Endothelial cell of umbilical vein (primary cell): ENCODE data around the gene DEPDC1B. TPM values are rescaled to one million over a fixed set of nuclear protein-coding genes. Genes with fewer than 3 reads are reported as not detected.

Source experiments
- BruUV-seq: library from RNA; stranded (reverse); fragments of 400-500 nt; replicated peaks from 2 replicates; lab custom pipeline; 2021; lab: Mats Ljungman, UMichigan
- CTCF ChIA-PET: fragments of 300-600, 350-600 bp; sonication (Branson Sonifier 250); formaldehyde crosslinking; loops from one replicate; lab custom pipeline; 2021; ENCODE audit warnings: antibody characterized with exemption, inconsistent platforms; lab: Charles Lee
- POLR2A ChIA-PET: fragments of 300-600, 350-600 bp; sonication (Branson Sonifier 250); formaldehyde crosslinking; loops from one replicate; lab custom pipeline; 2021; ENCODE audit warnings: antibody characterized with exemption, inconsistent platforms; lab: Charles Lee
- DNase-seq: peaks from one replicate; pipeline ENCODE4 v3.0.0-alpha.2; 2011; ENCODE audit warnings: low read depth, low spot score
- FAIRE-seq: peaks from 2 replicates; lab custom pipeline; 2011; peaks lifted over from hg19 to GRCh38; lab: Jason Lieb, UNC
- H2AFZ ChIP-seq: 2 replicates; pipeline ENCODE4 v1.6.0; 2012; ENCODE audit warnings: low read depth, low read length, control low read depth, inconsistent platforms
- H3K27ac ChIP-seq: 2 replicates; pipeline ENCODE4 v1.5.1; 2011; ENCODE audit warnings: low read depth, mild to moderate bottlenecking, control low read depth, low read length, moderate library complexity; ENCODE audit not compliant: insufficient read depth
- H3K27me3 ChIP-seq, 2 experiments: 2 replicates each; pipeline versions ENCODE4 v1.6.0 to v1.6.1; 2011; ENCODE audit warnings: low read length in 2 of 2, mixed read lengths in 1 of 2; ENCODE audit not compliant: control insufficient read depth in 2 of 2, insufficient read depth in 2 of 2
- H3K36me3 ChIP-seq, 2 experiments: 2 replicates in 1 of 2; 3 replicates in 1 of 2; pipeline ENCODE4 v1.5.1; 2011; ENCODE audit warnings: low read length in 2 of 2, mild to moderate bottlenecking in 1 of 2, moderate library complexity in 1 of 2; ENCODE audit not compliant: control insufficient read depth in 2 of 2, insufficient read depth in 2 of 2; ENCODE audit errors: extremely low read depth in 1 of 2
- H3K4me1 ChIP-seq: 3 replicates; pipeline ENCODE4 v1.5.1; 2011; ENCODE audit warnings: mild to moderate bottlenecking, low read length; ENCODE audit not compliant: control insufficient read depth, insufficient read depth; ENCODE audit errors: extremely low read depth
- H3K4me2 ChIP-seq: 2 replicates; pipeline ENCODE4 v1.6.1; 2011; ENCODE audit warnings: low read length, control low read depth, mixed read lengths; ENCODE audit not compliant: insufficient read depth
- H3K4me3 ChIP-seq, 3 experiments: fragments of 200-600 bp in 1 of 3; sonication (generic), shearing (Covaris generic) in 1 of 3; replicated peaks in 1 of 3; 2 replicates each; pipeline ENCODE4 v1.5.1; 2011 to 2016; ENCODE audit warnings: control low read depth in 3 of 3, low read length in 3 of 3, mild to moderate bottlenecking in 2 of 3, inconsistent platforms in 1 of 3, low read depth in 1 of 3, moderate library complexity in 1 of 3; ENCODE audit not compliant: insufficient read depth in 1 of 3
- H3K79me2 ChIP-seq: 2 replicates; pipeline ENCODE4 v1.6.0; 2012; ENCODE audit warnings: low read length, inconsistent platforms; ENCODE audit not compliant: control insufficient read depth, insufficient read depth
- H3K9ac ChIP-seq: replicated peaks from 2 replicates; pipeline ENCODE3; 2011; ENCODE audit warnings: low read length, control low read depth; ENCODE audit not compliant: insufficient read depth; ENCODE audit errors: extremely low read depth
- H3K9me1 ChIP-seq: replicated peaks from 3 replicates; pipeline ENCODE4 v1.6.0; 2011; ENCODE audit warnings: mild to moderate bottlenecking, low read length; ENCODE audit not compliant: control insufficient read depth, insufficient read depth; ENCODE audit errors: extremely low read depth
- H3K9me3 ChIP-seq: replicated peaks from 2 replicates; pipeline ENCODE4 v1.5.1; 2012; ENCODE audit warnings: low read length, inconsistent platforms; ENCODE audit not compliant: control insufficient read depth, insufficient read depth
- H4K20me1 ChIP-seq: replicated peaks from 2 replicates; pipeline ENCODE3; 2011; ENCODE audit warnings: mild to moderate bottlenecking, low read length; ENCODE audit not compliant: control insufficient read depth, insufficient read depth; ENCODE audit errors: extremely low read depth
- EZH2 ChIP-seq: IDR thresholded peaks from 2 replicates; pipeline ENCODE4 v1.6.1; 2012; ENCODE audit warnings: borderline replicate concordance, low read depth, mild to moderate bottlenecking, moderate library complexity, low read length, inconsistent platforms; ENCODE audit not compliant: severe bottlenecking
- FOS ChIP-seq: IDR thresholded peaks from 2 replicates; pipeline ENCODE4 v1.6.1; 2011; ENCODE audit warnings: mild to moderate bottlenecking, low read length, moderate library complexity, borderline replicate concordance; ENCODE audit not compliant: insufficient read depth
- GATA2 ChIP-seq: IDR thresholded peaks from 2 replicates; pipeline ENCODE4 v1.7.0; 2011; ENCODE audit warnings: low read depth, mild to moderate bottlenecking, moderate library complexity, mixed read lengths, low read length; ENCODE audit not compliant: insufficient read length, insufficient read depth
- JUN ChIP-seq: IDR thresholded peaks from 2 replicates; pipeline ENCODE4 v1.6.1; 2011; ENCODE audit warnings: borderline replicate concordance, low read depth; ENCODE audit not compliant: insufficient read length, insufficient read depth
- MYC ChIP-seq: IDR thresholded peaks from one replicate; pipeline ENCODE4 v1.6.1; 2011; ENCODE audit warnings: mild to moderate bottlenecking, low read depth, low read length
- POLR2A ChIP-seq: IDR thresholded peaks from 2 replicates; pipeline ENCODE4 v1.6.1; 2012; ENCODE audit warnings: low read depth, mild to moderate bottlenecking, control low read depth, low read length
- POLR2AphosphoS5 ChIP-seq: IDR thresholded peaks from 2 replicates; pipeline ENCODE4 v1.6.1; 2012; ENCODE audit warnings: low read depth, mild to moderate bottlenecking, control low read depth, low read length, moderate library complexity; ENCODE audit not compliant: insufficient read depth
- dilution Hi-C: fragments of 300-500 bp; cut with MboI; formaldehyde crosslinking; loops from one replicate; pipeline ENCODE4 v1.15.0; 2019; ENCODE audit warnings: low sequenced_read_pairs; ENCODE audit not compliant: extremely low pct_ligation_motif_present
- intact Hi-C: fragments of 100-400 bp; cut with micrococcal nuclease; formaldehyde crosslinking; loops from one replicate; pipeline ENCODE4 v1.10.0; 2022
- polyA plus RNA-seq, 4 experiments: library from polyadenylated mRNA; depleted of rRNA in 3 of 4; stranded (reverse) in 3 of 4; unstranded in 1 of 4; fragments of >200 nt; gene quantifications; 2 replicates each; pipeline versions ENCODE4 v1.2.1 to v1.2.3, GENCODE V29; 2011 to 2012; ENCODE audit warnings: missing spikeins in 1 of 4
- total RNA-seq: library from RNA; stranded (reverse); gene quantifications from 2 replicates; pipeline ENCODE4 v1.2.3, GENCODE V29; 2021
- TF ChIP-seq, protein P1 (sequence below): IDR thresholded peaks from 2 replicates; pipeline ENCODE4 v1.6.1; 2011; ENCODE audit not compliant: insufficient read depth, insufficient read length
- TF ChIP-seq, protein P2 (sequence below), 2 donors: IDR thresholded peaks; 1 replicate in 1 of 2; 2 replicates in 1 of 2; pipeline ENCODE4 v1.5.1; 2011; ENCODE audit warnings: low read length in 2 of 2, mild to moderate bottlenecking in 2 of 2, moderate library complexity in 2 of 2, control low read depth in 1 of 2, inconsistent platforms in 1 of 2, low read depth in 1 of 2; ENCODE audit not compliant: insufficient read depth in 1 of 2; ENCODE audit errors: extremely low read depth in 1 of 2

Gene DEPDC1B
- total and polyA plus RNA-seq, 2 donors (not counting 3 experiments of a cell fraction or from before 2014, with no cell fraction given): 6.7 to 18.7 TPM

DNA sequence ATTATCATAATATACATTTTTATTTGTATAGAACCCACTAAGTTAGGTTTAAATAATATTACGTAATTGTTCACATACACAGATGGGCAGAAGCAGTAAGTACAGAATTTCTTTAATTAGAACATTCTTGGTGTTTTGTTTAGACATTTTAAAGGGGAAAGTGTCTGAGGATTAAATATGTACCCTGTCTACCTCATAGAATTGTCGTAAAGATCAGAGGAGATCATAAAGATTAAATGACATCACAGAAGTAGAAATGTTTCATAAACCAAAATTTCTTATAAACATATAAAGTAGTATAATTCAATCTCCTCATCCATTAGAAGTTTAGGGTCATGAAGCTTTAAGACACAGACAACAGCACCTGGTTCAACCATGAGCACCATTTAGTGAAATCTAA lies 20.1 kb downstream of the DEPDC1B start:
- dilution Hi-C loops (no loop called here), intact Hi-C loops (loop anchor here (5.0 kb wide), 2 partner anchors 202 to 267 kb away; partner anchors contain the start of genes ERCC8 and NDUFAF2)
- POLR2A ChIA-PET: no interaction called here

More for the DNA sequence above, 20.1 kb downstream of the DEPDC1B start:
- no peaks in the 10 kb centered on the region for H4K20me1 ChIP-seq
- no peak for FAIRE-seq
- H3K9me3 ChIP-seq: no peaks in the 10 kb centered on the region
- H3K9ac ChIP-seq: no peak overlapping the region
- no peak overlapping the region for H3K4me3 ChIP-seq
- H3K79me2 ChIP-seq: peaks cover 59% of the 10 kb centered on the region
- H3K9me1 ChIP-seq: no peaks in the 10 kb centered on the region
- H3K27ac ChIP-seq: no peak overlapping the region
- no peak for TF ChIP-seq POLR2AphosphoS5
- TF ChIP-seq JUN: no peak
- no peak for TF ChIP-seq GATA2
- no peak for TF ChIP-seq POLR2A
- no peak for TF ChIP-seq EZH2
- no peak for TF ChIP-seq MYC
- TF ChIP-seq, protein P1, sequence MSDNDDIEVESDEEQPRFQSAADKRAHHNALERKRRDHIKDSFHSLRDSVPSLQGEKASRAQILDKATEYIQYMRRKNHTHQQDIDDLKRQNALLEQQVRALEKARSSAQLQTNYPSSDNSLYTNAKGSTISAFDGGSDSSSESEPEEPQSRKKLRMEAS: no peak
- TF ChIP-seq FOS: no peak
- TF ChIP-seq, protein P2, sequence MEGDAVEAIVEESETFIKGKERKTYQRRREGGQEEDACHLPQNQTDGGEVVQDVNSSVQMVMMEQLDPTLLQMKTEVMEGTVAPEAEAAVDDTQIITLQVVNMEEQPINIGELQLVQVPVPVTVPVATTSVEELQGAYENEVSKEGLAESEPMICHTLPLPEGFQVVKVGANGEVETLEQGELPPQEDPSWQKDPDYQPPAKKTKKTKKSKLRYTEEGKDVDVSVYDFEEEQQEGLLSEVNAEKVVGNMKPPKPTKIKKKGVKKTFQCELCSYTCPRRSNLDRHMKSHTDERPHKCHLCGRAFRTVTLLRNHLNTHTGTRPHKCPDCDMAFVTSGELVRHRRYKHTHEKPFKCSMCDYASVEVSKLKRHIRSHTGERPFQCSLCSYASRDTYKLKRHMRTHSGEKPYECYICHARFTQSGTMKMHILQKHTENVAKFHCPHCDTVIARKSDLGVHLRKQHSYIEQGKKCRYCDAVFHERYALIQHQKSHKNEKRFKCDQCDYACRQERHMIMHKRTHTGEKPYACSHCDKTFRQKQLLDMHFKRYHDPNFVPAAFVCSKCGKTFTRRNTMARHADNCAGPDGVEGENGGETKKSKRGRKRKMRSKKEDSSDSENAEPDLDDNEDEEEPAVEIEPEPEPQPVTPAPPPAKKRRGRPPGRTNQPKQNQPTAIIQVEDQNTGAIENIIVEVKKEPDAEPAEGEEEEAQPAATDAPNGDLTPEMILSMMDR (IDR thresholded peaks at IDR 0.05; ENCODE audit: extremely low read depth in 1 of 2, insufficient read depth in 1 of 2, low read depth in 1 of 2, low read length in 2 of 2): no peak
- no peak overlapping the region for H3K4me2 ChIP-seq
- CTCF ChIA-PET: interaction anchor here (2.0 to 3.0 kb wide), 4 partner anchors 8 to 279 kb away, joined by 5 to 59 read pairs (median 20); partner anchors contain the start of gene DEPDC1B
- H3K27me3 ChIP-seq: no peaks in the 10 kb centered on the region
- H3K4me1 ChIP-seq: no peaks in the 10 kb centered on the region
- no peak overlapping the region for H2AFZ ChIP-seq
- BruUV-seq: no TSS peak
- no peaks in the 10 kb centered on the region for H3K36me3 ChIP-seq
- no peak for DNase-seq
